ENCODE data around the gene ATP6V1G2. TPM values are rescaled to one million over a fixed set of nuclear protein-coding genes. Genes with fewer than 3 reads are reported as not detected.

The ATP6V1G2 gene
- total RNA-seq, 1 donor from 2014 or later, result 0.67 TPM

DNA sequence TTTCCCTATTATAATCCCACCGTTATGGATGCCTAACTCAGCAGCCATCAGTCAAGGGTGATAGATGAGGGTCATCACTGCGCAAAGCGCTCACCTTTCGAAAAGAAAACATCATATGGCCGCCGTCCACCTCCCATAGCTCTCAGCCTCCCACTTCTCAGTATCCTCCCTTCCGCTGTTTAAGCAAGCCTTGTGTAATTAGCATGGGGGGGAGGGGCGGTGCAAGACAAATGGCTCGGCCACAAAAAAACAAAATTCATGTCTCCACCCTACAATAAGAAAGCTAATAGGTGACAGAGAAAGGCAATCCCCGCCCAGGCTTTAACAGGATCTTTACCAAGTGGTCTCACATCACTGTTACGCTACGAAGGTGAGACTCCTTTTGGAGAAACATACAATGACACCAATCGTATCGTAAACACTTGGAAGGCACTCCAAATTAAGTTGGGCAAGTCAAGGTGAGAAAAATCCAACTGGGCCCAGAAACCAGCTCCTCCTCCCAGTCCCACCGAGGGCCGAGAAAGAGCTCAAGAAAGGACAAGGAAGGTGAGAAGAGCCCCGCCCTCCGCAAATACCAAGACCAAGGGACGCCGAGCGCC, 5.2 kb downstream of the ATP6V1G2 start:
- Histone ChIP-seq H3K36me3 (ENCODE audit: control insufficient read depth, insufficient read depth, low read length) (peaks cover 3% of the 10 kb centered on the region), H3K4me3 (ENCODE audit: low read depth, low read length) (peak overlapping the region; percentile 83), H3K27me3 (ENCODE audit: control insufficient read depth, insufficient read depth, low read length) (no peaks in the 10 kb centered on the region)
- DNase-seq (ENCODE audit: low read depth), result no peak
- TF ChIP-seq, protein P1, sequence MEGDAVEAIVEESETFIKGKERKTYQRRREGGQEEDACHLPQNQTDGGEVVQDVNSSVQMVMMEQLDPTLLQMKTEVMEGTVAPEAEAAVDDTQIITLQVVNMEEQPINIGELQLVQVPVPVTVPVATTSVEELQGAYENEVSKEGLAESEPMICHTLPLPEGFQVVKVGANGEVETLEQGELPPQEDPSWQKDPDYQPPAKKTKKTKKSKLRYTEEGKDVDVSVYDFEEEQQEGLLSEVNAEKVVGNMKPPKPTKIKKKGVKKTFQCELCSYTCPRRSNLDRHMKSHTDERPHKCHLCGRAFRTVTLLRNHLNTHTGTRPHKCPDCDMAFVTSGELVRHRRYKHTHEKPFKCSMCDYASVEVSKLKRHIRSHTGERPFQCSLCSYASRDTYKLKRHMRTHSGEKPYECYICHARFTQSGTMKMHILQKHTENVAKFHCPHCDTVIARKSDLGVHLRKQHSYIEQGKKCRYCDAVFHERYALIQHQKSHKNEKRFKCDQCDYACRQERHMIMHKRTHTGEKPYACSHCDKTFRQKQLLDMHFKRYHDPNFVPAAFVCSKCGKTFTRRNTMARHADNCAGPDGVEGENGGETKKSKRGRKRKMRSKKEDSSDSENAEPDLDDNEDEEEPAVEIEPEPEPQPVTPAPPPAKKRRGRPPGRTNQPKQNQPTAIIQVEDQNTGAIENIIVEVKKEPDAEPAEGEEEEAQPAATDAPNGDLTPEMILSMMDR (IDR thresholded peaks at IDR 0.05; ENCODE audit: insufficient read depth, low read length, poor library complexity, severe bottlenecking), result no peak

DNA sequence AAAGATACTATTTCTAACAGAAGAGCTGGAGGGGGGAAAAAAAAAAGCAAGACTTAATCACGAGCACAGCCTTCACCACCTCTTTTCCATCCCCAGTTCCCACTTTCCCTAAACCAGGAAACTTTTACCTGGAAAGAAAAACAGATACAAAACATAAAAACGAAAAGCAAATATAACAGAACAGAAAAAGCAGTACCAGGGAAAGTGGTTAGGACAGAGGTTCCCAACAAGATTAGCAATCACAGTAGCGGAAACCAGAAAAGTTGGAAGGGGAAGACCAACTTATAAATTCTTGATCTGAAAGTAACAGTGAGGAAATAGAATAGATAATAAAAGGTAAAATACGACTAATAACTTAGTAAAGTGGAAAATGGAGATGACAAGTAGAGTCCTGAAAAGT, 5.8 kb downstream of the ATP6V1G2 start:
- H3K36me3 ChIP-seq (ENCODE audit: control insufficient read depth, insufficient read depth, low read length), result peaks cover 3% of the 10 kb centered on the region
- TF ChIP-seq, protein P1 (IDR thresholded peaks at IDR 0.05; ENCODE audit: insufficient read depth, low read length, poor library complexity, severe bottlenecking), result no peak
- DNase-seq (ENCODE audit: low read depth), result no peak
- H3K27me3 ChIP-seq (ENCODE audit: control insufficient read depth, insufficient read depth, low read length), result no peaks in the 10 kb centered on the region
- peak overlapping the region; percentile 83 for H3K4me3 ChIP-seq (ENCODE audit: low read depth, low read length)

DNA sequence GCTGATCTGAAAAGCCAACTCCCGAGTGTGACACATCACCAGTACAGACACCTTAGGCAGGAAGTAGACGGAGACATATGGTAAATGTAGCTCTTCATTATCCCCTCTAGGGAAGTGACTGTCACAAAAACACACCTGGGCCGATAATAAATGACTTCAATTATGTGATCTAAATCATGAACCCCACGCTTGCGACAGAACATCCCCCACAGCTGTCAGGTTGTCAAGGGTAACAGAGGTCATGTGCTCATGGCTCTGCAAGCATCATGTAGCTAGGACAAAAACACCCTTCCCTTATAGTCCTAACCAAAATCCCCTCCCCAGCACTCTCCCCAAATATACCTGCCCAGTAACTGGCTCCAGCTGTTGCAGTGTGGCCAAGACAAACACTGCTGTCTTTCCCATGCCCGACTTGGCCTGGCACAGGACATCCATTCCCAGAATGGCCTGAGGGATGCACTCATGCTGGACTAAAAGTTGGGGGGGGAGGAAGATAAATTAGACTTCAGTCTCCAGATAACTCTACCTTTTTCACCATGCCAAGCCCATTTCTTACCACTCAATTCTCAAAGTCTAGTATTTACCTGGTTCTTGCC, 7.5 kb downstream of the ATP6V1G2 start:
- Histone ChIP-seq H3K27me3 (ENCODE audit: control insufficient read depth, insufficient read depth, low read length) (no peaks in the 10 kb centered on the region), H3K4me3 (ENCODE audit: low read depth, low read length) (no peak overlapping the region), H3K36me3 (ENCODE audit: control insufficient read depth, insufficient read depth, low read length) (peaks cover 4% of the 10 kb centered on the region)
- TF ChIP-seq, protein P1 (IDR thresholded peaks at IDR 0.05; ENCODE audit: insufficient read depth, low read length, poor library complexity, severe bottlenecking), result no peak
- no peak for DNase-seq (ENCODE audit: low read depth)

DNA sequence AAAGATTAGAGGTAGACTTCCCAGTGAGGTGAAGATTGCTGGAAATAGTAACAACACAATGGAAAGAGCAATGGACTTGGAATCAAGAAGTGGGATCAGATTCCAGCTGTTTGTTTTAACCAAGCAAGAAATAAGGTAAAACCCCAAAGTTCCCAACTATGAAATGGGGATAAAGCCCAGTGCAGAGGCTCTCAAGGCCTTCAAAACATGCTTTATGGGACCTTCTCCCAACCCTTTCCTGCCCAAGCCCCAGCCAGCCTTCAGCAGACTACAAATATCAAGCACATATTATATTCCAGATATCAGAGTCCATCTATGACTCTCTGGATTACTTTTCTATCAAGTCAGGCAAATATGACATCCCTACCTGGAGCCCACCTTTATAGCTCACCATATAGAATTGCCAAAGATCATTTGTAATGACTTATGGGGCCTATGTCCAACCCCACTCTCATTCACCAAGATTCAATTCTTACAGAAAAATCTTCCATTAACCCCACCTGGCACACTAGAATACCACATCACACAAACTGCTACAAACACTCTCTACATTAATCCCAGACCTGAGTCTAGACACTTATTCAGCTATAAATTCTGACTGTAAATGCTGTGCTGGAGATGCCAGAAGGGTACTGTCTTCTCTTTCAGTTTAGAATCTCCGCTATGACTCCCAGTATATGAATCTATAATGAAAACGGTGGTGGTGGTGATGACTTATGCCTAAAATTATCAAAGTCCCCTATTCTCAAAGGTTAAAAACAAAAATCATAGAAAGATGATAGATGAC, 10.7 kb downstream of the ATP6V1G2 start:
- peaks cover 4% of the 10 kb centered on the region for H3K36me3 ChIP-seq (ENCODE audit: control insufficient read depth, insufficient read depth, low read length)
- no peak for DNase-seq (ENCODE audit: low read depth)
- H3K4me3 ChIP-seq (ENCODE audit: low read depth, low read length), result no peak overlapping the region
- TF ChIP-seq, protein P1 (IDR thresholded peaks at IDR 0.05; ENCODE audit: insufficient read depth, low read length, poor library complexity, severe bottlenecking), result no peak
- no peaks in the 10 kb centered on the region for H3K27me3 ChIP-seq (ENCODE audit: control insufficient read depth, insufficient read depth, low read length)

DNA sequence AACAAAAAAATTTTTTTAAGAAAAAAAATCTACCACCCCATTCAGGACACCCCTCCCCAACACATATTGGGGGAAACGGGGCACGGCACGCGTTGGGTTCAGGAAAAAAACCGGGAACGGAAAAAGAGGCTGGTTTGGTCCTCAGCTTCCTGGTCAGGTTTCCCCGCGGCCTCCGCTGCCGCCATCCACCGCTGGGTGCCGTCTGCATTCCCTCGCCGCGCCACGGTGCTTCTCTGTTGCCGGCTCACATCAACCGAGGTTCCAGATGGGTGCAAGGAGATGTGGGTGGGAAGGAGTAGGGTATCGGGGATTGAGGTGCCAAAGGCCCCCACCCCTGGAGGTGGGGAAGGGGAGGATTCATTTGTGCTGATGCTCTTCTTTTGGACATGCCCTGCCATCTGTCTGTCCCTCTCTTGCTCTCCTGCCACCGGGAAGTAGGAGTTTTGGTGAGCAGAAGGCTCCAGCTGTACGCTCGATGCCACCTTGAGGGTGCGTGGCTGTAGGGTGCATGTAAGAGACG, 11.8 kb downstream of the ATP6V1G2 start:
- no peak for DNase-seq (ENCODE audit: low read depth)
- TF ChIP-seq, protein P1 (IDR thresholded peaks at IDR 0.05; ENCODE audit: insufficient read depth, low read length, poor library complexity, severe bottlenecking), result no peak
- no peak overlapping the region for H3K4me3 ChIP-seq (ENCODE audit: low read depth, low read length)
- H3K27me3 ChIP-seq (ENCODE audit: control insufficient read depth, insufficient read depth, low read length), result no peaks in the 10 kb centered on the region
- H3K36me3 ChIP-seq (ENCODE audit: control insufficient read depth, insufficient read depth, low read length), result peaks cover 4% of the 10 kb centered on the region

Data from kidney epithelial cell (primary cell).